ENCODE data around the gene WDR33. TPM values are rescaled to one million over a fixed set of nuclear protein-coding genes. Genes with fewer than 3 reads are reported as not detected.

WDR33 gene
- polyA plus RNA-seq, 3 donors from 2014 or later: 18.6 to 49.8 (median 22.6) TPM

DNA sequence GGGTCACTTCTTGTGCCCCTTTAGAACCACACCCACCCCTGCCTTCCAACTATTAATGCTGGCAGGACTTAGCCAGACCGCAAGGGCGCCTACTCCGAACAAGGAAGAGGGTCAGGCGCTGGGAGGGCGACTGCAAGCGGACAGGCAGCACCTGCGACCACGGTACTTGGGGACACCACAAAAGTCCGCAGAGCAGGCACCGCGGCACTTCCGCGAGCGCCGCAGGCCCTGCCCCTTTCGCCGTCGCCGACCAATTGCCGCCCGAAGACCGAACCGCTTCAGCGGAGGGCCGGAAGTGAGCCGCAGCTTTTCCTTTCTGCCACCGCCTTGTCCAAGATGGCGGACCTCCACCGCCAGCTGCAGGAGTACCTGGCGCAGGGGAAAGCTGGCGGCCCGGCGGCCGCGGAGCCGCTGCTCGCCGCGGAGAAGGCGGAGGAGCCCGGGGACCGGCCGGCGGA is 109.7 kb downstream of the WDR33 start, which contains the start of gene SFT2D3:
TSS of gene SFT2D3 (plus strand) at position 305 of the 458 bp plus-strand sequence. CDS start at position 337, 32 bp downstream.
- no peaks in the 10 kb centered on the region for H3K9me3 Mint-ChIP-seq
- peaks cover 42 to 47% of the 10 kb centered on the region in 2 donors for H3K4me1 Mint-ChIP-seq
- peaks cover 9 to 25% (median 20%) of the 10 kb centered on the region in 3 donors for H3K27me3 Mint-ChIP-seq (ENCODE audit: low read depth in 3 of 3)
- peak within 1 kb of the TSS; percentile 97 to 100 (median 98) for H3K27ac Mint-ChIP-seq
- H3K4me3 Mint-ChIP-seq: peak within 1 kb of the TSS; percentile 95 to 97 (median 96)
- H3K36me3 Mint-ChIP-seq: peaks cover 4 to 7% (median 5%) of the 10 kb centered on the region in 3 donors
- peak; percentile 90 to 91 (median 91) for DNase-seq

DNA sequence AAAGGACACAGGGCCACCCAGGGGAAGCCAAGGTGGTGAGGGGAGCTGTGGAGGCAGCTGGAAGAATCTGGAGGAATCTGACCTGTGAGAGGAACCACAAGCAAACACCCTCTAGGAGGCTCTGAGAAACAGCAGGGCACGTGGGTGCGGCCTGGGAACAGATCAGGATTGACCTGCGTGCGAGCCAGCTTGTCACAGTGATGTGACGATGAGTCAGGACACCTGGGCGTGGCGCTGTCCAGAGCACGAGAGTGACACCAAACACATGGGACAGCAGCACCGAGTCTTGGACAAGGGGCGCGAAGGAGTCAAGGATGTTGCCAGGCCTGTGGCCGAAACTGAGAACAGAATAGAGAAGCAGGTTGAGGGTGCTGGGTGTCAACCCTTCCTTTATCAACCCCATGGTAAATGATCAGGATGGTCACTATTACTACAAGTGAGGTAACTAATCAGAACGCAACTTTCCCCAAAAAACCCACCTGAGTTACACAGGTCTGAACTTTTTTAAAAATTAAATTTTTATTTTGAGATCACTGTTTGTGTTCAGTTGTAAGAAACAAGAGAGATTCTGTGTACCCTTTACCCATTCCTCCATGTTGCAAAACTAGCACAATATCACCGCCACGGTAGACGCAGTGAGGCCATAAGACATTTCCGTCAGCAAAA is 110.3 kb downstream of the WDR33 start:
- H3K36me3 Mint-ChIP-seq: peaks cover 4 to 7% (median 5%) of the 10 kb centered on the region in 3 donors
- H3K4me1 Mint-ChIP-seq: peaks cover 41 to 46% of the 10 kb centered on the region in 2 donors
- H3K27ac Mint-ChIP-seq: peak overlapping the region; percentile 97 to 100 (median 98)
- peak overlapping the region; percentile 95 to 97 (median 96) for H3K4me3 Mint-ChIP-seq
- H3K27me3 Mint-ChIP-seq (ENCODE audit: low read depth in 3 of 3): peaks cover 9 to 25% (median 20%) of the 10 kb centered on the region in 3 donors
- no peaks in the 10 kb centered on the region for H3K9me3 Mint-ChIP-seq
- peak in 2 of 3 donors; percentile 8 to 10 for DNase-seq

DNA sequence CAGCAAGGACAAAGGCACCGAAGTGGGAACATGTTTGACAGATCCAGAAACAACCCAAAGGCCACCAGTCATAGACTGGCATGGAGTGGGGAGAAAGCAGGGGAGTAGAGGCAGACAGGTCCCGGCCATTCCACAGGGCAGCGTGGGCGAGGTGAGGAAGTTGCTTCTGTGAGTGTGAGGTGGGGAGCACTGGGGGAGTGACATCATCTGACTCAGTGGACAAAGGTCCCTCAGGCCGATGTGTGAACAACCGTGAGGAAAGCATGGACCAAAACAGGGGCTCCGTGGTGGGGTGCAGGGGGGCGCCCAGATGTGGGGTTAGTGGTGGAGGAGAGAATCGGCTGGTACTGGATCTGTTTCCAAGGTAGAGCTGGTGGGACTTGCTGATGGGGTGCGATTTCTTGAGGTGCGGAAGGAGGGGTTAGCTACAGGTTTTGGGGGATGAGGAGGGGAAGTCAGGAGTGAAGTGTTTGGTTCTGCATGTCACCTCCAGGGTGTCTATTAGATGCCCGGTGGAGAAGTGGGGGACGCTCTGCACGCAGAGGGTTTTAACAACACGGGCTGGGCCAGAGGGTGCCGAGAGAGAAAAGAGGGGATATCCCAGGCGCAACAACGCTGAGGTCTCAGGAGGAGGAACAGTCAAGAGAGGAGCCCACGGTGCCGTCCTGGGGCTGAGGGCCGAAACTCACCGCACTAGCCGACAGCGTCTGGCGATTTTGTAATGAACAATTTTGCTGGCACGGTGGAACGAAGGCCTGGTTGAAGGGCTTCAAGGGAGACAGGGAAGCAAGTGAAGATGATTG is 112.2 kb downstream of the WDR33 start:
- peak overlapping the region in 3 of 6 donors; percentile 6 to 57 (median 14) for H3K27ac Mint-ChIP-seq
- peak overlapping the region in 1 of 5 donors; percentile 20 for H3K4me3 Mint-ChIP-seq
- H3K9me3 Mint-ChIP-seq: no peaks in the 10 kb centered on the region
- H3K27me3 Mint-ChIP-seq (ENCODE audit: low read depth in 3 of 3): peaks cover 9 to 23% (median 20%) of the 10 kb centered on the region in 3 donors
- DNase-seq: no peak
- H3K36me3 Mint-ChIP-seq: peaks cover 0 to 7% (median 0%) of the 10 kb centered on the region in 3 donors
- H3K4me1 Mint-ChIP-seq: peaks cover 27% of the 10 kb centered on the region in 2 donors

GRCh38 chr2:127697482-127698180 is 113.3 kb downstream of the WDR33 start:
- H3K27me3 Mint-ChIP-seq (ENCODE audit: low read depth in 3 of 3): peaks cover 9 to 23% (median 20%) of the 10 kb centered on the region in 3 donors
- H3K9me3 Mint-ChIP-seq: no peaks in the 10 kb centered on the region
- H3K27ac Mint-ChIP-seq: peak overlapping the region in 1 of 6 donors; percentile 30
- H3K4me1 Mint-ChIP-seq: peaks cover 16 to 17% of the 10 kb centered on the region in 2 donors
- no peak overlapping the region for H3K4me3 Mint-ChIP-seq
- H3K36me3 Mint-ChIP-seq: peaks cover 0 to 10% (median 0%) of the 10 kb centered on the region in 3 donors
- no peak for DNase-seq

DNA sequence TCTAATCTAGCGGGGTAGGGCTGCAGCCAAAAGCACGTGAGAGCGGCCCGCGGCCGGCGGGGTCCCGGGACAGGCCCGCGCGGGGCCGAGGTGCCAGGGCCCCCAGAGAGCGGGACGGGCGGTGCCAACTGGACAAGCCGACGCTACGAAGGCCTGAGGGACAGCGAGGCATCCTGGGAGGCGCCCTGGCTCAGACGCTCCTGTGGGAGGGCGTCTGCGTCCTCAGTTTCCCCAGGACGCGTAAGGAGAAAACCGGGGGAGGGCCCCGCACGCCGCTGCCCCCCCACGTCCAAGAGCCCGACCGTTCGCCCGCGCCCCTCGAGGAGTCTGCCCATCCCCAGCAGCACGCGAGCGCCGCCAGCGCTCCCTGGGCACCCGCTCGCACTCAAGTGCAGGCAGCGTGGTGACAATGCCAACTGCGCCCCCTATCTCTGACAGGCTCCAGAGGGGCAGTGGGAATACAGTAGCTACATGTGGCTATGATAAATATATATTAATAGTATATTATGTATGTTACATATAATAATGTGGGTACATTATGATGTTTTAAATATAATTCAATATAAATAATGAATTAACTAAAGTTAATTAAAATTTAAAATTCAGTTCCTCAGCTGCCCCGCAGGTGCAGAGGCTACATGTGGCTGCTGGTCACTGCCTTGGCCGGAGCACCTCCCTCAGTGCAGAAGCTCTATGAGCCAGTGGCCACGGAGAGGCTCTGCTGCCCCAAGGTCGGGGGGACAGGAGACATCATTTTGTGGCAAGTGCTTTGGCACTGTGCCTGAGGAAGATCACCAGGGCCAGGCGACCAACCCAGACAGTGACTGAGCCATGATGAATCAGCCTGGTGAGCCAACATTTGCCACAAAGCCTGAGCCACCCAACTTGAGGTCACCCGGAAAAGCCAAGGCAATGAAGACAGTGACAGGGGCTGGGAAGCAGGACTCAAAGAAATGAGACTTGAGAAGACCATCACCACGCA is 115.2 kb downstream of the WDR33 start:
- Mint-ChIP-seq H3K36me3 (peaks cover 6 to 26% (median 8%) of the 10 kb centered on the region in 3 donors), H3K4me3 (no peak overlapping the region), H3K9me3 (peaks cover 3 to 10% (median 6%) of the 10 kb centered on the region in 6 donors), H3K27me3 (ENCODE audit: low read depth in 3 of 3) (peaks cover 4 to 15% (median 10%) of the 10 kb centered on the region in 3 donors), H3K27ac (no peak overlapping the region), H3K4me1 (peaks cover 7 to 9% of the 10 kb centered on the region in 2 donors)
- peak; percentile 26 to 45 (median 45) for DNase-seq

GRCh38 chr2:127694986-127695385 is 116.0 kb downstream of the WDR33 start:
- peaks cover 2 to 10% (median 9%) of the 10 kb centered on the region in 3 donors for H3K27me3 Mint-ChIP-seq (ENCODE audit: low read depth in 3 of 3)
- H3K4me1 Mint-ChIP-seq: peaks cover 0 to under 1% of the 10 kb centered on the region in 2 donors
- H3K9me3 Mint-ChIP-seq: peaks cover 3 to 13% (median 6%) of the 10 kb centered on the region in 6 donors
- no peak overlapping the region for H3K4me3 Mint-ChIP-seq
- H3K36me3 Mint-ChIP-seq: peaks cover 7 to 28% (median 9%) of the 10 kb centered on the region in 3 donors
- H3K27ac Mint-ChIP-seq: no peak overlapping the region
- DNase-seq: no peak

DNA sequence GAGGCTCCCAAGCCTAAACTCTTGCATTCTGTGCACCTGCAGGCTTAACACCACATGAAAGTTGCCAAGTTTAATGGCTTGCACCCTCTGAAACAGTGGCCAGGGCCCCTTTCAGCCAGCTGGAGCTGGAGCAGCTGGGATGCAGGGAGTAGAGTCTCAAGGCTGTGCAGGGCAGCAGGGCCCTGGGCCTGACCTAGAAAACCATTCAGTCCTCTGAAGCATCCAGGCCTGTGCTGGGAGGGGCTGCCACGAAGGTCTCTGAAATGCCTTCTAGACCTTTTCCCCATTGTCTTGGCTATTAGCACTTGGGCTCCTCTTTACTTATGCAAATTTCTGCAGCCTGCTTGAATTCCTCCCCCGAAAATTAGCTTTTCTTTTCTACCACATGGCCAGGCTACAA is 120.3 kb downstream of the WDR33 start:
- Mint-ChIP-seq H3K9me3 (peaks cover 3 to 20% (median 12%) of the 10 kb centered on the region in 6 donors), H3K27me3 (ENCODE audit: low read depth in 3 of 3) (peaks cover 0 to 9% (median 7%) of the 10 kb centered on the region in 3 donors), H3K36me3 (peaks cover 7 to 23% (median 9%) of the 10 kb centered on the region in 3 donors), H3K27ac (no peak overlapping the region), H3K4me1 (no peaks in the 10 kb centered on the region), H3K4me3 (no peak overlapping the region)
- no peak for DNase-seq

DNA sequence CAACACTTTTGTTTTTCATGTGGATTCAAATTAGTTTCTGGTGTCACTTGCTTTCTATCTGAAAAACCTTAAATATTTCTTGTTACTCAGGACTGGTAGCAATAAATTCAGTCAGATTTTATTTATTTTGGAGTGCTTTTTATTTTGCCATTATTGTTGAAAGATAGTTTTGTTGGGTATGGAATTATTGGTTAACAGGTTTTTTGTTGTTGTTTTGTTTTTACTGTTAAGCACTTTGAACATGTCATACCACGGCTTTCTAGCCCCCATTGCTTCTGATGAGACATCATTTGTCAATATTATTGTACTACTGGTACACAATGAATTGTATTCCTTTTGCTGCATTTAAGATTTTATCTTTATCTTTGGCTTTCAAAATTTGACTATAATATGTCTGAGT is 122.6 kb downstream of the WDR33 start:
- Mint-ChIP-seq H3K9me3 (peaks cover 3 to 20% (median 12%) of the 10 kb centered on the region in 6 donors), H3K27me3 (ENCODE audit: low read depth in 3 of 3) (peaks cover 0 to 11% (median 7%) of the 10 kb centered on the region in 3 donors), H3K4me1 (no peaks in the 10 kb centered on the region), H3K36me3 (peaks cover 7 to 22% (median 9%) of the 10 kb centered on the region in 3 donors), H3K4me3 (no peak overlapping the region), H3K27ac (no peak overlapping the region)
- no peak for DNase-seq

- Mint-ChIP-seq H3K9me3 (peaks cover 0 to 9% (median 5%) of the 10 kb centered on the region in 6 donors), H3K36me3 (peaks cover 0 to 3% (median 0%) of the 10 kb centered on the region in 3 donors), H3K4me1 (no peaks in the 10 kb centered on the region), H3K4me3 (no peak overlapping the region), H3K27me3 (ENCODE audit: low read depth in 3 of 3) (peaks cover 4 to 13% (median 4%) of the 10 kb centered on the region in 3 donors), H3K27ac (no peak overlapping the region)
- DNase-seq: no peak
Observed at GRCh38 chr2:127685410-127686080, 125.4 kb downstream of the WDR33 start.

GRCh38 chr2:127683757-127684156 is 127.2 kb downstream of the WDR33 start:
- Mint-ChIP-seq H3K27ac (no peak overlapping the region), H3K9me3 (peaks cover 0 to 4% (median 2%) of the 10 kb centered on the region in 6 donors), H3K27me3 (ENCODE audit: low read depth in 3 of 3) (peaks cover 1 to 11% (median 4%) of the 10 kb centered on the region in 3 donors), H3K4me1 (no peaks in the 10 kb centered on the region), H3K36me3 (no peaks in the 10 kb centered on the region), H3K4me3 (no peak overlapping the region)
- no peak for DNase-seq

DNA sequence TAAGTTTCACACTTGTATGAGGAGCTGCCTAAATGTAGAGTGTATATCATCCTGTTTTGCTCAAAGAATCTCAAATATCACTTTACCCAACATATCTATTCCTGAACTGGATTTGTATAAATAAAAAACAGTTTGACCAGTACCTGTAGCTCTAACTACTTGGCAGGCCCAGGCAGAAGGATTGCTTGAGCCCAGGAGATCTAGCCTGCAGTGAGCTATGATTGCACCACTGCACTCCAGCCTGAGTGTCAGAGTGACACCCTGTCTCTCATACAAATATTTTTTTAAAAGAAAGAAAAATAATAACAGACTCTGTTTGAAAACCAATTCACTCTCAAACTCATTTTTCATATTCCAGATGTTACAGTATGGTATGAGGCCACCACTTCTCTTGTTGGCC is 127.9 kb downstream of the WDR33 start:
- Mint-ChIP-seq H3K27me3 (ENCODE audit: low read depth in 3 of 3) (peaks cover 1 to 13% (median 4%) of the 10 kb centered on the region in 3 donors), H3K36me3 (no peaks in the 10 kb centered on the region), H3K27ac (no peak overlapping the region), H3K4me1 (no peaks in the 10 kb centered on the region), H3K9me3 (peaks cover 0 to under 1% (median 0%) of the 10 kb centered on the region in 6 donors), H3K4me3 (no peak overlapping the region)
- DNase-seq: no peak

Data from immature natural killer cell (primary cell).